Natural killer cell (primary cell): ENCODE measurements around the gene FHOD3. TPM values are rescaled to one million over a fixed set of nuclear protein-coding genes. Genes with fewer than 3 reads are reported as not detected.

Experiments used
- ATAC-seq, 3 donors: fragments of 150-1000 bp in 2 of 3; fragments of 200-7000 bp in 1 of 3; cut with Tn5 transposase; 1 replicate in 1 of 3; 2 replicates in 2 of 3; pipeline ENCODE4 v1.10.0; 2021; ENCODE audit warnings: mild to moderate bottlenecking in 2 of 3, moderate library complexity in 2 of 3
- DNase-seq, 2 donors: peaks; one replicate each; pipeline versions ENCODE4 v3.0.0 to v3.0.0-alpha.2; 2013 to 2021; ENCODE audit warnings: mixed read lengths in 1 of 2
- H3K27ac ChIP-seq: one replicate; pipeline ENCODE4 v1.5.1; 2013; ENCODE audit warnings: mild to moderate bottlenecking, low read length
- H3K27me3 ChIP-seq: one replicate; pipeline ENCODE4 v1.6.1; 2013; ENCODE audit warnings: low read length; ENCODE audit not compliant: control insufficient read depth, insufficient read depth
- H3K36me3 ChIP-seq: one replicate; pipeline ENCODE4 v1.6.1; 2013; ENCODE audit warnings: low read length; ENCODE audit not compliant: control insufficient read depth, insufficient read depth
- H3K4me1 ChIP-seq: one replicate; pipeline ENCODE4 v1.6.1; 2013; ENCODE audit warnings: low read length; ENCODE audit not compliant: control insufficient read depth, insufficient read depth
- H3K4me3 ChIP-seq: one replicate; pipeline ENCODE4 v1.5.1; 2013; ENCODE audit warnings: low read length
- H3K9me3 ChIP-seq: one replicate; pipeline ENCODE4 v1.6.1; 2013; ENCODE audit warnings: low read length; ENCODE audit not compliant: control insufficient read depth, insufficient read depth
- H3K27ac Mint-ChIP-seq, 2 donors: one replicate each; pipeline ENCODE4 v1.8.0; 2022; ENCODE audit warnings: mild to moderate bottlenecking in 2 of 2, mixed read lengths in 2 of 2, moderate library complexity in 1 of 2
- H3K27me3 Mint-ChIP-seq, 2 donors: one replicate each; pipeline ENCODE4 v1.8.0; 2022; ENCODE audit warnings: low read depth in 2 of 2, mixed read lengths in 2 of 2
- H3K36me3 Mint-ChIP-seq: one replicate; pipeline ENCODE4 v1.8.0; 2022; ENCODE audit warnings: mixed read lengths
- H3K4me1 Mint-ChIP-seq, 2 donors: one replicate each; pipeline ENCODE4 v1.8.0; 2022; ENCODE audit warnings: mixed read lengths in 2 of 2
- H3K4me3 Mint-ChIP-seq: one replicate; pipeline ENCODE4 v1.8.0; 2022; ENCODE audit warnings: mild to moderate bottlenecking, moderate library complexity, mixed read lengths
- H3K9me3 Mint-ChIP-seq, 2 donors: one replicate each; pipeline ENCODE4 v1.8.0; 2022; ENCODE audit warnings: mixed read lengths in 2 of 2
- CTCF ChIP-seq: fragments of 200-600 bp; IDR thresholded peaks from one replicate; pipeline ENCODE4 v1.8.0; 2022; ENCODE audit warnings: antibody characterized with exemption
- WGBS: methylation state at CpG from one replicate; pipeline ENCODE4 v1.1.7; 2013; ENCODE audit warnings: missing lambda C conversion rate; ENCODE audit not compliant: insufficient coverage; 5-methylcytosine and 5-hydroxymethylcytosine counted together
- intact Hi-C: fragments of 100-400 bp; cut with micrococcal nuclease; formaldehyde crosslinking; loops from one replicate; pipeline ENCODE4 v1.14.2; 2022
- total RNA-seq, 4 donors: library from RNA; stranded (reverse); fragments of 120-200 nt in 1 of 4; gene quantifications; one replicate each; pipeline versions ENCODE4 v1.2.3 to v1.2.4, GENCODE V29; 2013 to 2022

FHOD3 gene
- total RNA-seq, 3 donors from 2014 or later (not counting 1 experiment from before 2014, with no cell fraction given) = not detected

GRCh38 chr18:36601316-36601715, 303.8 kb downstream of the FHOD3 start:
- no peaks in the 10 kb centered on the region for H3K9me3 Mint-ChIP-seq
- no peak overlapping the region for H3K4me3 ChIP-seq
- intact Hi-C loops = no loop called here
- no peaks in the 10 kb centered on the region for H3K27me3 ChIP-seq
- H3K4me3 Mint-ChIP-seq = no peak overlapping the region
- ATAC-seq (no peak), DNase-seq (no peak)
- no peaks in the 10 kb centered on the region for H3K9me3 ChIP-seq
- no peaks in the 10 kb centered on the region for H3K4me1 Mint-ChIP-seq
- H3K27ac Mint-ChIP-seq = no peak overlapping the region
- H3K36me3 Mint-ChIP-seq = no peaks in the 10 kb centered on the region
- H3K27me3 Mint-ChIP-seq = no peaks in the 10 kb centered on the region
- H3K4me1 ChIP-seq = no peaks in the 10 kb centered on the region
- no peaks in the 10 kb centered on the region for H3K36me3 ChIP-seq
- no peak for TF ChIP-seq CTCF
- H3K27ac ChIP-seq = no peak overlapping the region
- 100% methylated on average over 1 of the region's 1 CpG for WGBS

- no peak for DNase-seq
- no peaks in the 10 kb centered on the region for H3K27me3 ChIP-seq
- intact Hi-C loops = no loop called here
- H3K4me3 ChIP-seq = no peak overlapping the region
- H3K27me3 Mint-ChIP-seq = no peaks in the 10 kb centered on the region
- no peaks in the 10 kb centered on the region for H3K4me1 ChIP-seq
- no peak for TF ChIP-seq CTCF
- no peaks in the 10 kb centered on the region for H3K9me3 Mint-ChIP-seq
- no peak overlapping the region for H3K27ac Mint-ChIP-seq
- H3K36me3 Mint-ChIP-seq = no peaks in the 10 kb centered on the region
- H3K27ac ChIP-seq = no peak overlapping the region
- H3K4me3 Mint-ChIP-seq = no peak overlapping the region
- peak in 1 of 3 donors; percentile 54 for ATAC-seq
- no peaks in the 10 kb centered on the region for H3K36me3 ChIP-seq
- no peaks in the 10 kb centered on the region for H3K4me1 Mint-ChIP-seq
- 60% methylated on average over 1 of the region's 2 CpGs for WGBS
- H3K9me3 ChIP-seq = no peaks in the 10 kb centered on the region
Observed at GRCh38 chr18:36602071-36602470, 304.6 kb downstream of the FHOD3 start.

DNA sequence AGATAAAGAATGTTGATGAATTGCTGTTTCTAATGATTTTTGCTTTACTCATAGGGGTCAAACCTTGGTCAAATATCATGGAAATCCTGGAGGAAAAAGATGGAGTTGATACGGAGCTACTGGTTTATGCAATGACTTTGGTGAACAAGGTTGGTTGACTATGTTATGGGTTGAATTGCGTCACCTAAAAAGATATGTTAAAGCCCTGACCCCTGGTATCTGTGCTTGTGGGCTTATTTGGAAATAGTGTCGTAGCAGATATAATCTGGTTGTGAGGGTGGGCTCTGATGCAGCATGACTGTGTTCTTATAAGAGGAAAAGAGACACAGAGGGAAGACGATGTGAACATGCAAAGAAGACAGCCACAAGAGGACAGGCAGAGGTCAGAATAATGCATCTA, 305.1 kb downstream of the FHOD3 start:
- Mint-ChIP-seq H3K9me3 (no peaks in the 10 kb centered on the region), H3K4me3 (no peak overlapping the region), H3K27ac (no peak overlapping the region), H3K27me3 (no peaks in the 10 kb centered on the region), H3K4me1 (no peaks in the 10 kb centered on the region), H3K36me3 (no peaks in the 10 kb centered on the region)
- intact Hi-C loops = no loop called here
- WGBS = 89% methylated on average over 4 of the region's 4 CpGs
- peak in 1 of 3 donors; percentile 83 for ATAC-seq
- H3K4me1 ChIP-seq = no peaks in the 10 kb centered on the region
- DNase-seq = no peak
- TF ChIP-seq CTCF = no peak
- H3K9me3 ChIP-seq = no peaks in the 10 kb centered on the region
- no peaks in the 10 kb centered on the region for H3K27me3 ChIP-seq
- H3K4me3 ChIP-seq = no peak overlapping the region
- H3K36me3 ChIP-seq = no peaks in the 10 kb centered on the region
- H3K27ac ChIP-seq = no peak overlapping the region

GRCh38 chr18:36608107-36608506, 310.6 kb downstream of the FHOD3 start:
- Mint-ChIP-seq H3K9me3 (no peaks in the 10 kb centered on the region), H3K4me1 (no peaks in the 10 kb centered on the region), H3K4me3 (no peak overlapping the region), H3K36me3 (no peaks in the 10 kb centered on the region), H3K27ac (no peak overlapping the region), H3K27me3 (no peaks in the 10 kb centered on the region)
- intact Hi-C loops = no loop called here
- no peak for ATAC-seq
- no peak overlapping the region for H3K27ac ChIP-seq
- no peak for TF ChIP-seq CTCF
- H3K4me3 ChIP-seq = no peak overlapping the region
- H3K4me1 ChIP-seq = no peaks in the 10 kb centered on the region
- no peaks in the 10 kb centered on the region for H3K27me3 ChIP-seq
- H3K36me3 ChIP-seq = no peaks in the 10 kb centered on the region
- 100% methylated on average over 1 of the region's 3 CpGs for WGBS
- no peak for DNase-seq
- H3K9me3 ChIP-seq = no peaks in the 10 kb centered on the region
